GM21390 (cell line): ENCODE measurements around the gene PDSS1.
"Not testable (repeated sequence)": the region's sequence is repeated elsewhere in the genome, so short reads cannot be mapped to it uniquely, and the experiment has no call there.

ENCODE experiments used
- ATAC-seq: cut with Tn5 transposase; IDR thresholded peaks from one replicate; pipeline ENCODE4 v1.9.1; 2021; ENCODE audit not compliant: unreplicated experiment

The PDSS1 gene, protein sequence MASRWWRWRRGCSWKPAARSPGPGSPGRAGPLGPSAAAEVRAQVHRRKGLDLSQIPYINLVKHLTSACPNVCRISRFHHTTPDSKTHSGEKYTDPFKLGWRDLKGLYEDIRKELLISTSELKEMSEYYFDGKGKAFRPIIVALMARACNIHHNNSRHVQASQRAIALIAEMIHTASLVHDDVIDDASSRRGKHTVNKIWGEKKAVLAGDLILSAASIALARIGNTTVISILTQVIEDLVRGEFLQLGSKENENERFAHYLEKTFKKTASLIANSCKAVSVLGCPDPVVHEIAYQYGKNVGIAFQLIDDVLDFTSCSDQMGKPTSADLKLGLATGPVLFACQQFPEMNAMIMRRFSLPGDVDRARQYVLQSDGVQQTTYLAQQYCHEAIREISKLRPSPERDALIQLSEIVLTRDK

DNA sequence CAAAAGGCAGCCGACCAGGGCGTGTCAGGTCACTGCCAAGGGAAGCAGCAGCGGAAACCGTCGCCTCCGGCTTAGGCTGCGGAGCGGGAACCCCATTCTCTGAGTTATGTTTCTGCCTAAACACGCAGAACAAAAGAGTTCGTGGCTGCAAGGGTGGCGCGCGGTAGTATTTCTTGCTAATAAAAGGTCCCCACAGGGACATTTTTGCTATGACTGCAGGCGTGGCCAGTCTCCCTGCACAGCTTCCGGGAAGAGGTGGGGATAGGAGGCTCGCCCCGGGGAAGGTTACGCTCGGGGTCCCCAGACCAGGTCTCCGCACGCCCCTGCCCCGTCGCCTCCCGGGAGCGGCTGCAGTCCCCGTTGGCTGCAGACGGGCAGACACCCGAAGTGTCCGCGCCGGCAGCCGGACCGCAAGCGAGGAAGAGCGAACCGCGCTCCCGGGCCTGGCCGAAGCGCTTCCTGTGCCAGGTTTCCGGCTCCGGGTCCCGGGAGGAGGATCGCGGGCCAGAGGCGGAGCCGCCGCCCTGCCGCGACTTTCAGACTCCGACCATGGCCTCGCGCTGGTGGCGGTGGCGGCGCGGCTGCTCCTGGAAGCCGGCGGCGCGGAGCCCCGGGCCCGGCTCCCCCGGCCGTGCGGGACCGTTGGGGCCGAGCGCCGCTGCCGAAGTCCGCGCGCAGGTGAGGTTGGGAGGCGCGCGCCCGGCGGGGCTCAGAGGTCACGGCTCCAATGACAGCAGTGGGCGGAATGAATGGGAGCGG lies at the start of gene PDSS1:
TSS of gene PDSS1 (plus strand) at position 539 of the 759 bp plus-strand sequence. CDS start at position 550, 11 bp downstream.
- ATAC-seq: peak; percentile 85

DNA sequence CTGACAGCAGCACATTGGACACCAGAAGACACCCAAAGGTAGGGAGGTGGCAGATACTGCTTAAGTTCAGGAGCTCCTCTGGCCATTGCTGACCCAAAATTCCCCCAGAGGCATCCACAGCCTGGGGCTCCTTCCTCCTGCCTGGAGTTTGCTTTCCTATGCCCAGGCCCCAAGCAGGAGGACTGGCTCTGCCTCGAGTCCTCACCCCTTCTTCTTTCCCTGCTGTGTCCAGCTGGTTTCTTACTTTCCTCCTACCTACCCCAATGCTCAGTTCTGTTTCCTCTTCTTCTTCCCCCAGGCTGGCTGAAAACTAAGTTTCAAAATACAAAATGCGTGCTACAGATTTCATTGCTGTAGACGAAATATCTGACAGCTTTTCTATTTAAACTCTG lies 49.3 kb upstream of the PDSS1 start:
- ATAC-seq: not testable (repeated sequence)

DNA sequence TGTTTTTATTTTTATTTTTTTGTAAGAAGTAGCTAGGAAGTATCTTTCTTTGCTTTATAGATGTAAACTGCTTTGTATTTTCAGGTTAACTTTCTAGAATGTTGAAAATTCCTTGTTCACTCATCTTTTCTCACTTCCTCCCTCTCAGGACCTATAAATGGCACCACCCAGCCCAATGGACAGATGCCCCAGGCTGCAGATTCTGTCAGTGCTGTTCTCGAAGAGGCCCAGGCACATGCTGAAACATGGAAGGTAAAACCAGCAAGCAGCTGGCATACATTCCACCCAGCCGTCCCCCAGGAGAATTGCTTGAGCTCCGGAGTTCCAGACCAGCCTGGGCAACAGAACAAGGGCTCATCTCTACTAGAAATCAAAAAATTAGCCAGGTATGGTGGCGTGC lies 47.1 kb upstream of the PDSS1 start:
- no peak for ATAC-seq

DNA sequence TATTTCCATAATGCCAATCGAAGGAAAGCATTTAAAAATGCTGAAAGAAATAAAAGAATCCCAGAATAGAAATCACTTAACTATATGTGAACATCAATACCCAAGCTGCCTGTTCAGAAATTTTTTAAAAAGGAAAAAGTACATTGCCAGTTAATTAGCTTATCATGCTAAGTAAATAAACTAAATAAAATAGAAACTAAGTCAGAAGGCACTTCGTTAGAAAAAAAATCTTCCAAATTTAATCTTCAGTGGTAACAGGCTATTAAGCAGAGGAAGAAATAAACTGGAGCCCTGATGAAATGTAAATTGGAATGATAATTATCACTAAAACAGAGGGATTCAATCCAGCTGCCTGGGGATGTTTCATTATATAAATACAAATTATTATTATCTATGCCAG lies 46.0 kb upstream of the PDSS1 start:
- ATAC-seq: not testable (repeated sequence)

DNA sequence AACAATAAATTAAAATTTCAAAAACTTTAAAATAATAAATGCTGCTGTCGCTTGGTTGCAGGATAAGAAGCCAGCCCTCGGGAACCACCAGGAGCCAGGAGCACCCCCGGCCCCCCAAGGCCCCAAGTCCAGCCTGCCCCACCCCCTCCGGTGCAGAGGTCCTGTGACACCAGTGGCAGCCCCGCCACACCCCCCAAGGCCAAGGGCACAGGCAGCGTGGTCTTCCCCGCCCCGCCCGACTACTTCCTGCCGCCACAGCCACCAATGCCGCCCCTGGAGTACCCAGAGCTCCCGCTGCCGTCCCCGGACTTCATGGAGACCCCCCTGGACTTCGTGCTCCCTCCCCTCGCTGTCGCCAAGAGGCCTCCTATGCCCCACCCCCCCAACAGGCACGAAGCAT lies 44.5 kb upstream of the PDSS1 start:
- no peak for ATAC-seq

DNA sequence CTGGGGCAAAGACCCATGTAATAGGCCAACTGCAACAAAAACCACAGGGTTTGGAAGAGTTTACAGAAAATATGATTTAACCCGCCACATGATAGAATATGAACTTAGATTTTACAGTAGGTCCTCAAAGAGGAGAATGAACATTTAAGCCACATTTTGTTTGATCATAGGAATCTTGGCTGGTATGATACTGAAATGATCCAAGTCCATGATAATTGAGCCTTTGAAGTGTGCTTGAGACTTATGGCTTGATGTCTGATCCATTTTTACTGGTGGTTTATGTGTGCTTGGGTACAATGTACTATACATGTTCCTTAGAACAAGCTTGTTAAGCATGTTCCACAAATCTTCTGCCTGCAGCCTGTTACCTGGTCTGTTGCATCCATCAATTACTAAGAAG lies 41.8 kb upstream of the PDSS1 start:
- no peak for ATAC-seq

DNA sequence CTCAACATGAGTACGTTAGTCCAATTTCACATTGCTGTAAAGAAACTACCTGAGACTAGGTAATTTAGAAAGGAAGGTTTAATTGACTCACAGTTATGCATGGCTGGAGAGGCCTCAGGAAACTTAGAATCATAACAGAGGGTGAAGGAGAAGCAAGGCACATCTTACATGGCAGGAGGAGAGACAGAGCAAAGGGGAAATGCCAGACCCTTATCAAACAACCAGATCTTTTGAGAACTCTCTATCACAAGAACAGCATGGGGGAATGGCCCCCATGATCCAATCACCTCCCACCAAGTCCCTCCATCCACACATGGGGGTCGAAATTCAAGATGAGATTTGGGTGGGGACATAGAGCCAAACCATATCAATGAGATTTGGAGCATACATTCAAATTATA lies 34.6 kb upstream of the PDSS1 start:
- no peak for ATAC-seq

DNA sequence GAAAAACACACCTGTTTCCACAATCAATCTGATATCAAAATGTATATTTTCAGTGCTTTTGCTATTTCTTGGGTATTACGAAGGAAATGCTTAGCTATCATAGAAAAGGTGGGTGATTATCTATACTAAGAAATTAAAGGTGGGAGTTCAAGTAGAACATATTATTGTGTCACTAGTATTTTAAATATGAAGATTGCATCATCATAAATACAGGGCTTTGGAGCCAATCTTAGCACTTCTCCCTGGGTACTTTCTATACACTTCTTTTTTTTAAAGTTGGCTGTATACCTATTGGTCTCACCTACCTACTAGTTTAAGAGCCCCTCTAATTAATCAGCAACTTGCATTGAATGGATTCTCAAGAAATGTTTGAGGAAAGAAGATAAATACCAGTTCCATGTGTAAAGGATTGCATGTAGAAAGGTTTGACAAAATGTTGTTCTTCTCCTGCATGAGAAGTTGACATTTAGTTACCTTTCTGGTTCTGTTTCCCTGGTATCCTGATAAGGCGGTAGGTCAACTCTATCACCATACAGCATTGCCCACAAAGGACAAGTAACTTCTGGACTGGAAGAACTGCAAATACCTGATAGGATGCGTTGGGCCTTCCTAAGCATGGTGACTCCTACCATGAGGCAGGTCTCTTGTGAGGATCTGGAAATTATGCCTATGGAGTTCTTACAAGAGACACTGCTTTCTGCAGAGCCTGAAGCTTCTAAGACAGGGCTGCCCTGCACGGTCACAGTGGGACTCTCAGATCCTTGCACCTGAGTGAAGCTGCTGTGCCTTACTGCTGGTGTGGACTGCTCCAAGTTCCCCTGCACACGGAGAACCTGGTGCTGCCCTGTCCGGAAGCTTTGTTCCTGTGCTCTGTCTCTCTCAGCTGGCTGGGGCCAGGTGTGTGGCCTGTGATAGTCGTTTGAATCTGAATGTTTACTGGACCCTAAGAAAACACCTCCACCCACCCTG lies 32.1 kb upstream of the PDSS1 start:
- ATAC-seq: no peak

DNA sequence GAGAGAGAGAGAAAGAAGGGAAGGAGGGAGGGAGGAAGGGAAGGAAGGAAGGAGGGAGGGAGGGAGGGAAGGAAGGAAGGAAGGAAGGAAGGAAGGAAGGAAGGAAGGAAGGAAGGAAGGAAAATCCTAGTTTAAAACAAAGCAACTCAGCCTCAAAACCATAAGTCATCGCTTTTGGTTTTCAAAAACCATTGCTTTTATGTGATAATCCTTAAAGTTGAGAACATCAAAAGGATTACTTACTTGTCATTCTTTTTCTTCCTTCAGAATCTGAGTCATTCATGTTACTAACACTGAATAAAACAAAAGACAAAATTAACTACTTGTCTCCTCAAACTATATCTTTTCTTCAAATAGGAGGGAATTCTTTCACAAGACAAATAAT lies 21.6 kb upstream of the PDSS1 start:
- ATAC-seq: no peak

DNA sequence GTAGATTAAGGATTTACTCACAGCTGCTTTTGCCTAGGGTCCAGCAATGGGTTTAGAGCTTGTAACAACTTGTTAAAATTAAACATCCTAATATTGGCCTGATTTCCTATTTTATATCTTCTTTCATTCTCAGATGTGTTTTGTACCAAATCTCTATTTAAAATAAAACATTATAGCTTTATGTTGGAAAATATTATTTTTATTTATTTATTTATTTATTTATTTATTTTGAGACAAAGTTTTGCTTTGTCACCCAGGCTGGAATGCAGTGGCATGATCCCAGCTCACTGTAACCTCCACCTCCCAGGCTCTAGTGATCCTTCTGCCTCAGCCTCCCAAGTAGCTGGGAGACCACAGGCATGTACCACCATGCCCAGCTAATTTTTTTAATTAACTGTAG lies 17.9 kb upstream of the PDSS1 start:
- ATAC-seq: no peak

DNA sequence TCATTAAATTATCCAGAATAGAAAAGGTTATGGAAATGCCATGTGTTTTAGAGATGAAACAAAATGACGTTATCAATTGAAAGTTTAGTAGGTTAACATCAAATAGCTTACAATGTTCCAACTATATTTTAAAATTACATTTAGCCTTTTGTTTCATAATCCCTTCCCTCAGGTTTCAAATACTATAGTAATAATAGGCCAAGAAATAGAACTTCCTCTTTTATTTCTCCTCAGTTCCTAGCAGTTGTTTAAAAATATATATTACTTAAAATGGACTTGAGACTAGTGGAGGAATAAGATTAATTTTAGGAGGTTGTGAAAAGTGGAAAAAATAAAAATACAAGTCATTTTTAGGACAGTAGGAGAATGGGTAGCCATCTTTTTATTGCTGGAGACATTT lies 16.4 kb upstream of the PDSS1 start:
- no peak for ATAC-seq

DNA sequence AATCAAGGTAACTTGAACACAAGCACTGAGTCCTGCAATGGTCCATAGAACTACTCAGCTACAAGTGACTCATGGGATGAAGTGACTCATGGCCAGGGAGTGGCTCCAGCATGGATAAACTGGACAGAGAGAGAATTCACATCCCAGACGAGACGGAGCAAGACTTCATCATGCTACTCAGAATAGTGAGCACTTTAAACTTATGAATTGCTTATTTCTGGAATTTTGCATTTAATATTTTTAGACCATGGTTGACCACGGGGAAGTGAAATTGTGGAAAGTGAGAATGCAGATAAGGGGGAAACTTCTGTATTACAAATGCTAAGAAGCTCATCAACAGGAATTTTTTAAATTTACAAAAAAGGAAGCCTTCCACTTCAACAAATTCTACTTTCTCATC lies 15.5 kb upstream of the PDSS1 start:
- not testable (repeated sequence) for ATAC-seq

DNA sequence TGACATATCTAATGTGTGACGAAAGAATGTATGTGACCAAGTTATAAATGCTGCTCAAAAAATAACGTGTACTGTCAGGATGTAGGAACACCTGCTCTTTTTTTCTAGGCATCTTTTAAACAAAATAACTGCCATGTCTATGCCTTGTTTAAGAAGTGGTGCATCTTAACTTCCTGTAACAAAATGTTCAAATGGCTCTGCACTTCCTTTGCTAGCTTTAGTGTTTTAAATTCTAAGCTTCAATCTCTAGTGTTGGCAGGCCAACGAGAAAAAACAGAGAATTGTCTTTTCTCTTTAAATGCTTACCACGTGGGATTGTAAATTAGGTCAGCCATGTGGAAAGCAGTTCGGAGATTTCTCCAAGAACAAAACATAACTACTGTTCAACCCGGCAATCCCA lies 14.6 kb upstream of the PDSS1 start:
- ATAC-seq: no peak

DNA sequence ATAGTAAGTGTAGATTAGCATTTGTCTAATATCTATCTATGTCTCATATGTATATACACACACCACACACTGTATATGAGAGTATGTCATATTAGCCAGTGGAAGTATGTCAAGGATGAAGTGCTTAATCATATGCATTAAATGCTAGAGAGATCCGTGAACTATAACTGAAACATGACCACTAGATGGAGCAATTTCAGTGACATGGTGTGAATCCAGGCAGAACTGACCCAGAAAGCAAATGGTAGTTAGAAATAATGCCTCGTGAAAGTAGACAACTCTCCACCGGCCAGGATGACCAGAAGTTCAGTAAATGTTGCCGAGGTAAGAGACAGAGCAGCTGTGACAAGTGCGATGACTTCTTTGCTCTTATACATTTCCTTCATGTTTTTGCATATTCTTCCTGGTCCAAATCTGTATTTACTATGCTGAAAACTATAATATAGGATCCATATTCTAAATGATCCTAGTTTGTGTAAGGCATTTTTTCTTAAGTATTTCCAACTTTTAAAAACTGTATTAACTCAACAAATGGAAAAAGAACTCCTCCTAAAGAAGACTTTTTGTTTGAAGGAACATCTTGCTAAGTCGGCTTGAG lies 12.7 kb upstream of the PDSS1 start:
- peak; percentile 97 for ATAC-seq

DNA sequence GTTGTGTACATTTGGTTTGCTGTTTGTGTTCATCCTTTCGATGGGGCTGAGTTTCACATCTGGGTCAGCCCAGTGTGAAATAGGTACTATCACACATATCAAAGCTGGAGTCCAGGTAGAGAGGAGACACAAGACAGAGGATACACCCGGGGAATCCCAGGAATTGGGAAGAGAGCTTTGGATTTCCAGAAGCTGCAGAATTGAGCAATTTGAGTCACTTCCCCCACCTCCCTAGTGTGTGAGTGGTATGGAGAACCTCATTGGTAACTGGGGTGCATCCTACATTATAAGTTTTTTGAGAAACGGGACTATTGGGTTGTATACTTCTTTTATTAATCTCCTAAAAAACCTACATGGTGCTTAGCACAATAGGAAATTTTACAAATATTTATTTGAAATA lies 12.1 kb upstream of the PDSS1 start:
- ATAC-seq: no peak

DNA sequence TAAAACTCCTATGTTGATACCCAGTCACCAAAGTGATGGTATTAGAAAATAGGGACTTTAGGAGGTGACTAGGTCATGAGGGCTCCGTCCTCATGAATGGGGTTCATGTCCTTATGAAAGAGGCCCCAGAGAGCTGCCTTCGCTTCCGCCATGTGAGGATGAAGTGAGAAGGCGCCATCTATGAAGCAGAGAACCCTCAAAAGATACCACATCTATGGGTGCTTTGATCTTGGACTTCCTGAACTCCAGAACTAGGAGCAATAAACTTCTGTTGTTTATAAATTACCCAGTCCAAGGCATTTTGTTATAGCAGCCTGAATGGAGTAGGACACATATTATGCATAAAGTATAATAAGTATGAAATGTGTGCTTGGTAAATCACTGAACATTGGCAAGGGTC lies 8.1 kb upstream of the PDSS1 start:
- no peak for ATAC-seq

DNA sequence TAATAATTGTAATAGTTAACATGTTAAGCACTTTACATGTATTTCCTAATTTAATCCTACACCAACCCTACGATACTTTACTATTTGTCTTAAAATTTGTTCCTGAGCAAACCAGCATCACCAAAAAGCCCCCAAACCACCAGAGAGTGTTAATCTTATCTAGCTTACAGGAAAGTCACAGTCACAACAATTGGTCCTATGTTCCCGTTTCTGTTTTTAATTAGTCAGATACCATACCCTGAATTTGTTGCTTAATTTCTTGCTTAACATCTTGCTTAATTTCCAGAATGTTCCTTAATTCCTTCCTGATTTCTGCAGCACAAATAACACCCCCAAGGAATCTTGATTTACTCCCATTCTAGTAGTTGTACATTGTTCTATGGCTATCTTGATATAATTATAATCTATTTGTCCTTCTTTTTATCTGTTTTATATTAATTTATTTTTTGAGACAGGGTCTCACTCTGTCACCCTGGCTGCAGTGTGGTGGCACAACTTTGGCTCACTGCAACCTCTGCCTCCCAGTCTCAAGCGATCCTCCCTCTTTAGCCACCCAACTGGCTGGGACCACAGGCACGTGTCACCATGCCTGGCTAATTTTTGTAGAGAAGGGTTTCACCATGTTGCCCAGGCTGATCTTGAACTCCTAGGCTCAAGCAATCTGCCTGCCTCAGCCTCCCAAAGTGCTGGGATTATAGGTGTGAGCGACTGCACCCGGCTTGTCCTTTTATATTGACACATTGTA lies 6.6 kb upstream of the PDSS1 start:
- ATAC-seq: no peak

DNA sequence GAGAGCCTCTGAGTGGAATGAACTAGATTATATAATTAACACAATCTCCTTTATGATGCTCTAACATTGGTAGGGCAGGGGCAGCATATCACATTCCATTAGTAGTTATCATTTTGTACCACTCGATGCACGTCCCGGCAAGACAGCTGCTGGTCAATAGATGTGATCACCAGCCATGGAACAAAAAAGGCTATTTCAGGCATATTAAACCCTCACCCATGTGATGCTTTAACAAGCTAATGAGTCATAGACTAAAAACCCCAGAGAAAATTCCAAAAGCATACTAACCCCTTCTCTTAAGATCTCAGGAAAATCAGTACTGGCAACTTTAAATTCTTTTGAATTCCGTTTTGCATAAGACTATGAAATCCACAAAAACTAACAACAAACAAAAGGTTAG lies 3.0 kb upstream of the PDSS1 start:
- ATAC-seq: not testable (repeated sequence)

DNA sequence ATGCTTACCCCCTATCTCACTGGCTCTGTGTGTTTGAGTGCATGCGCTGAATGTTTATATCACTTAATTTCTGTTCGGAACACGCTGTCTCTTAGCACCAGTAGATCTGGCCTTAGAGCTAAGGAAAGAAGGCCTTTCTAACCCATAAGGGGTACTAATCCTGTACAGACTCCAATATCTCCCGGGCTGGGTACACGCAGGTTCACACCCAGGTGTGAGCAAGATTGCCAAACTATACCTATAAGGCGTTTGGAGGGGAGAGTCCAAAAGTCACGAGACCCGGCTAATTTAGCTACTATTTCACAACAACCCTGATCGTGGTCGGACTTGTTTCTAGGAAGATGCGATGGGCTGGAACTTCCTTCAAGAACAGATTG lies 727 bp upstream of the PDSS1 start:
- peak; percentile 6 for ATAC-seq

DNA sequence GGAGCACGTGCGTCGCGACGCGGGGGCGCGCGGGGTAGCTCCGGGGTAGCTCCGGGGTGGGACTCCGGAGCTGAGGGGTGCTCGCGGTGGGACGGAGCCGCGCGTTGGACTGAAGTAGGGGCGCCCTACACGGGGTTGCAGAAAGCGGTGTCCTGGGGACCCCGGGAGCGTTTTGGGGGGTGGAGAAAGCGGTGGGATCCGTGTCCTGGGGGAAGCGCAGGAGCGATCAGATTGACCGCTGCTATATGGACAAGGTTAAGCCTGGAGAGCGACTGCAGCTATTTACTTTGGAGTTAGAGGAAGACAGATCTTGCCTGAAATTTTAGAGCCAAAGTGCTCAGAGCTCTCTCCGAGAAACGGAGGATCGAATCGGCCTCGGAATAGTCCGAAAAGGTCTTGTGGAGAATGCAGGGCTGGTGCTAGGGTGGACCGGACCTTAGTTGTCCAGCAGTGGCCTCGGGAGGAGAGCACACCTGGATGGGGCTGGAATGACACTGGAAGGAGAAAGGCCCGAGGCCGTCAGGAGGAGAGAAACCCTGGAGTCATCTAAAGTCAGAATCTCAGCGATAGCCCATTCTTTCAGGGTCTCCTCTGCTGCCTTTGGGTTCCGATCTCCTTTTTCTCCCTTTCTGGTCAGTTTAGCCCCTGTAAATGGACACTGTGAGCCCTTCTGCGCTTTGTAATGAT lies 564 bp downstream of the PDSS1 start:
- no peak for ATAC-seq
